Measurements from ENCODE around the gene SRPX.

SRPX gene

DNA sequence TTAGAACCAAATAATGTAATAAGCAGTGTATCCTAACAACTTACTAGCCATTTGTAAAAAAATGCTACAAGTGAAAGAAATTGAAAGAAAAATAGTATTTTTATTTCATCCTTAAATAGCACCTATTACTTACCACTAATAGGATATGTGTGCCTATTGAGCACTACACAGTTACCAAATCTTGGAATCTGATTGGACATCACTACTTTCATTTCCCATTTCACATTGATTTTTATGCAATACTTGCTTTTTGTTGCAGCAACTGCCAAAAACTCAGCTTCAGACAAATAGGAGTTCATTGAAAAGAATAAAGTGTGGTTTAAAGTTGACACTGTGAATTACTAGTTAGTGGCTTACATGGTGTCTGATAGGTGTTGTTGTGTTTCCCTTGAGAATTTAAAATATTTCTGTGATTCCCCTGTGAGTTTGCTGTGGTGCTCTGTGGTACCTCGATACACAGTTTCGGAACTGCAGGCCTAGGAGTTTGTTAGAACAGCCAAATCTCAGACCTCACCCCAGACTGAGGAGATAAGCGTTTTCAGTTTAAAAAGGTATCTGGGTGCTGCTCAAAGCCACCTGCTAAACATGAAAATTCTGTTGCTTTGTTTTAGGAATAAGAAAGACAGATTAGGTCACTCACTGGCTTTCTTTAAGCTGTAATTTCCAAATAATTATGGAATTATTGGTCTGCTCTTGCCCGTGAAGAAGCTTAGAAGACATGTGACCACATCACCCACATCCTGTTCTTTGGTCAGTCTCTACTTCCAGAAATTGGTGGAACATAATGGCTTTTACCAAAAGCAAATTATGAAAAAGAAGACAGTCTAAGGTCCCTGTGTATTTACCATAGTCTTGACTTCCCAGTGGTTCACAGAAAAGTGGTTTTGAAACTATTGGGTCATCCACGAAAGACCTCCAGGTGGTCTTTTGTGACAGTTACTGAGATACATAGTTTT, 116.5 kb downstream of the SRPX start:
- no peak overlapping the region for H3K4me3 ChIP-seq (ENCODE audit: low read depth, low read length)
- no peak for DNase-seq (ENCODE audit: low read depth)

DNA sequence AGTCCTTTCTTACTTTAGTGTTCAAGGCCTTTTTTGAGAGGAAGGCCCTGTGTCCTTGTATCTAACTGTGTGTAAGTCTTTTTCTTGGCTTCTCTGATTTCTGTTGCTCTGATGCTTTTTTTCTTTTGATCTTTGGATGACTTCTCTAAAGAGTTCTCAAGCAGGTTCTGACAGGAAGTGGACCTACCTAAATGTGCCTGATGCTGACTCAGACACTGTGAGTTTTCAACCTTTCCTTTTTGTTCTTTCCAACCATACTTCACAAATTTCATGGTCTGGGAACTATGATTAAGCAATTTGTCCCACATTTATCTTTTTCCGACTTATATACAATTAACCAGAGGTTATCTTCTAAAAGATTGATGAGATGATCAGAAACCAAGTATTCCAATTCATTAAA, 117.8 kb downstream of the SRPX start:
- no peak overlapping the region for H3K4me3 ChIP-seq (ENCODE audit: low read depth, low read length)
- no peak for DNase-seq (ENCODE audit: low read depth)

- no peak overlapping the region for H3K4me3 ChIP-seq (ENCODE audit: low read depth, low read length)
- no peak for DNase-seq (ENCODE audit: low read depth)
Measured at GRCh38 chrX:38102240-38102639, 118.4 kb downstream of the SRPX start.

DNA sequence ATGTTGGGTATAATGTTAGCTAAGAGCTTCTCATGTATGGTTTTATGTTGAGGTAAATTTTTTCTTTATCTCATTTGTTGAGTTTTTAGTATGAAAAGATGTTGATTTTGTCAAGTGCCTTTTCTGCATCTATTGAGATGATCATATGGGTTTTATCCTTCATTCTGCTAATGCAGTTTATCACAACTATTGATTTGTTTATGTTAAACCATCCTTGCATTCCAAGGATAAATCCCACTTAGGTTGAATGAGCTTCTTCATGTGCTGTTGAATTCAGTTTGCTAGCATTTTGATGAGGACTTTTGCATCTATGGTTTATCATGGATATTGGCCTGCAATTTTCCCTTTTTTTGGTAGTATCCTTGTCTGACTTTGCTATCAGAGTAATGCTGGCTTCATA, 121.0 kb downstream of the SRPX start:
- H3K4me3 ChIP-seq (ENCODE audit: low read depth, low read length), result no peak overlapping the region
- DNase-seq (ENCODE audit: low read depth), result no peak
